SKM-1 (cell line): ENCODE measurements around the gene PRR4.

Experiments used
- DNase-seq: peaks from one replicate; lab custom pipeline; 2025; ENCODE audit not compliant: unreplicated experiment; lab: John Stamatoyannopoulos, UW

PRR4 gene

GRCh38 chr12:10802587-10802986, 46.7 kb downstream of the PRR4 start, which contains the start of gene TAS2R7:
Gene TAS2R7, minus strand, starts transcription at chr12:10802627. Its CDS starts 57 bp downstream, at chr12:10802570.
- no peak for DNase-seq

GRCh38 chr12:10801741-10802140, 47.5 kb downstream of the PRR4 start:
- DNase-seq: no peak
